ENCODE results near the gene ERCC2. TPM values are rescaled to one million over a fixed set of nuclear protein-coding genes. Genes with fewer than 3 reads are reported as not detected.

ERCC2 gene
- total and polyA plus RNA-seq, 2 experiments from 2014 or later = 33.3 to 81.1 TPM

GRCh38 chr19:45303269-45304060 is 66.9 kb downstream of the ERCC2 start (continued):
- TF ChIP-seq ZNF462 (CRISPR knock-in tag; IDR thresholded peaks at IDR 0.05) (no peak), ZNF114 (CRISPR knock-in tag; IDR thresholded peaks at IDR 0.05) (no peak), JUNB (IDR thresholded peaks at IDR 0.05; ENCODE audit: unreplicated experiment) (no peak), ETS1 (IDR thresholded peaks at IDR 0.05) (no peak), EZH2phosphoT487 (IDR thresholded peaks at IDR 0.05; ENCODE audit: unreplicated experiment) (no peak)

- Mint-ChIP-seq H3K36me3 (ENCODE audit: low read depth) (peaks cover 9% of the 10 kb centered on the region), H3K4me1 (peaks cover 2% of the 10 kb centered on the region; the same call in 2 of the 3 replicates)
- TF ChIP-seq ZNF462 (CRISPR knock-in tag; IDR thresholded peaks at IDR 0.05) = no peak
Measured at GRCh38 chr19:45302416-45302815, 68.0 kb downstream of the ERCC2 start.

More at GRCh38 chr19:45302416-45302815, 68.0 kb downstream of the ERCC2 start:
- H3K27ac ChIP-seq (ENCODE audit: low read depth) = no peak overlapping the region
- H3K9me3 Mint-ChIP-seq = peaks cover 4% of the 10 kb centered on the region; the same call in 1 of the 3 replicates
- H3K27me3 Mint-ChIP-seq (ENCODE audit: insufficient read depth, low read depth, poor library complexity) = peaks cover 13% of the 10 kb centered on the region
- no peak overlapping the region for H3K27ac Mint-ChIP-seq
- no peaks in the 10 kb centered on the region for H3K4me1 ChIP-seq (ENCODE audit: insufficient read depth)
- H2AFZ ChIP-seq = no peak overlapping the region
- H3K79me2 ChIP-seq (replicated peaks; ENCODE audit: insufficient read depth) = no peaks in the 10 kb centered on the region
- no peaks in the 10 kb centered on the region for H4K20me1 ChIP-seq (replicated peaks; ENCODE audit: insufficient read depth)
- no peaks in the 10 kb centered on the region for H3K9me2 ChIP-seq (ENCODE audit: insufficient read depth)
- no peak for DNase-seq (ENCODE audit: low spot score)
- no peak overlapping the region for H3K4me2 ChIP-seq
- H3K4me3 Mint-ChIP-seq = no peak overlapping the region
- H3K4me3 ChIP-seq = no peak overlapping the region
- H3K27me3 ChIP-seq (ENCODE audit: insufficient read depth) = peaks cover 23% of the 10 kb centered on the region
- no peak for ATAC-seq
- H3F3A ChIP-seq (replicated peaks; ENCODE audit: low read depth) = no peaks in the 10 kb centered on the region
- H3K36me3 ChIP-seq (ENCODE audit: insufficient read depth) = no peaks in the 10 kb centered on the region

Data from GM23338 (cell line).